T-helper 22 cell (primary cell): ENCODE measurements around the gene BICD1.
A peak's percentile ranks its signal among the peaks of the same experiment; 100 is the strongest.

ENCODE experiments used
- DNase-seq: peaks from one replicate; pipeline ENCODE4 v3.0.0-alpha.2; 2020; ENCODE audit warnings: low read depth

BICD1 gene

DNA sequence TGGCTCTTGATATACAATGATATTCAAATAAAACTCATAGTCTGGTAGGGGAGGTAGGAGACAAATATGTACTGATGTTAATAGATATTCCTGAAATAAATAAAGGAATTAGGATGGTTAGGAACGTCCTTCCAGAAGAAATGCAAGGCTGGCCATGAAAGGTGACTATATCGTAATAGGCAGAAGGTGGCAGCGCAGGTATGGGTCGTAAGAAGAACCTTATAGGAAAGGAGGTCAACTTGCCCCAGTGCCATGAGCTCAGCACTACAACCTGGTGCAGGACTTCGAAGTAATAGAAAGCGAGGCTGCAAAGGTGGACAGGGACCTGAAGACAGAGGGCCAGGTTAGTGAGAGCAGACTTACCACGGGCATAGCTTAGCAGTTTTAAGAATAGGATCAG, 237.4 kb downstream of the BICD1 start:
- no peak for DNase-seq

DNA sequence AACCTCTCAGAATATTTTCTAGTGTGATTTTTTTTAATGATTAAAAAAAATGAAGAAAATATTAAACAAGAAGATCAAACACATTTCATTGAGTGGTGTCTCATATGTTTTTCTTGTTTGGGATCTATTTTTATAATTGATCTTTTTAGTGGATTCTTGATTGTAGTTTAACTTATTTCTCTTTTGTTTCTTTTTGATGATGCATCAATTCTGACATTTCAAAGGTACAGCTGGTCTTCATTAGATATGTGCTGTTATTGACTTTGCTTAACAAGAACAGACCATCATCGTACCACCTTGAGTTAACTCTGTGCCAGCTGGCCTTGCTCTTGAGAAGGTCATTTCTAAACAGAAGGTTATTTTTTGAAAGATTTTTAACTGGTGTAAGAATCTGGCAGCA, 246.9 kb downstream of the BICD1 start:
- DNase-seq, result no peak

DNA sequence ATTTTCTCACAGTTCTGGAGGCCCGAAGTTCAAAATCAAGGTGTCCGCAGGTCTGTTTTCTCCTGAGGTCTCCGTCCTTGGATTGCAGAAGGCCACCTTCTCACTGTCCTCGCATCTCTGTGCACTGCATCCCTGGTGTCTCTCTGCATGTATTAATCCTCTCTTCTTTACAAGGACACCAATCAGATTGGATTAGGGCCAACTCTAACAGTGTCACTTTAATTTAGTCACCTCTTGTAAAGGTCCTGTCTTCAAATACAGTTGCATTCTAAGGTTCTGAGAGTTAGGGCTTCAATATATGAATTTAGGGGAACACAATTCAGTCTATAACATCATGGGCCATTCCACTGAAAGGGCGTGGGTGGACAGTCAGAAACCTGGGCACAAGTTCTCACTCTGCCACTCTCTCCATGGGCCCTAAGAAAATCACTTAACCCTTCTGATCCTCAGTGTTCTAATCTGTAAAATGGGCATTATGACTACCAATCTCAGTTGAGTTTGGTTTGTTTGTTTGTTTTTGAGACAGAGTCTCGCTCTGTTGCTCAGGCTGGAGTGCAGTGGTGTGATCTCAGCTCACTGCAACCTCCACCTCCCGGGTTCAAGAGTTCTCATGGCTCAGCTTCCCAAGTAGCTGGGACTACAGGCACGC, 251.1 kb downstream of the BICD1 start:
- DNase-seq, result no peak

DNA sequence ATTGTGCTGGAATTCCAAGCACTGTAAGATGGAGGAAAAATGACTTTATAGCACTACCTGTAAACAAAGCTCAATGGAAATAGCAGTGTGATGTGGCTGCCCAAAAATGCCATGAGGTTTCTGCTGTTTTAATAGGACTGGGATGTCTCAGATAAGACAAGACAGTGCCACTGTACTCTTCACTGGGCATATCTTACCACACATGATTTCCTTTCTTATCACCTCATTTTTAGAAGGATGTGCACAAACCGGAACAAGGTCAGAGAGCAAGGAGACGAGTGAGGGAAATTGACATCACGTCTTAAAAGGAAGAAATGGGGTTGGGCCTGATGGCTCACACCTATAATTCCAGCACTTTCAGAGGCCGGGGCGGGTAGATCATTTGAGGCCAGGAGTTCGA, 254.3 kb downstream of the BICD1 start:
- no peak for DNase-seq

DNA sequence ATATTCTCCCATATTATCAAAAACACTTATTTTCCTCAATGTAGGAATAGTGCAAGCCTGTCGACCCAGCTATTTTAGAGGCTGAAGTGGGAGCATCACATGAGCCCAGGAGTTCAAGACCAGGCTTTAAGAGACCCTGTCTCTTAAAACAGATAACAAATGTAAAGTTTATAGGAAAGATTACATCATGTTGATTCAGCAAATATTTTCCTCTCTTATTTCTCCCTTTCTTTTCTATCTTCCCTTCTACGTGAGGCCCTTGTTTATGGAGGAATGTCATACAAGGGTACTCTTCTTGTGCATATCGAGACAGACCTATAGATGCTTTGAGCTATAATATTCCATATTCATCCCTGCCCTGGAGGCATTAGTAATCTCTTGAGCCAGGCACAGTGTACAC, 256.2 kb downstream of the BICD1 start:
- DNase-seq, result no peak

DNA sequence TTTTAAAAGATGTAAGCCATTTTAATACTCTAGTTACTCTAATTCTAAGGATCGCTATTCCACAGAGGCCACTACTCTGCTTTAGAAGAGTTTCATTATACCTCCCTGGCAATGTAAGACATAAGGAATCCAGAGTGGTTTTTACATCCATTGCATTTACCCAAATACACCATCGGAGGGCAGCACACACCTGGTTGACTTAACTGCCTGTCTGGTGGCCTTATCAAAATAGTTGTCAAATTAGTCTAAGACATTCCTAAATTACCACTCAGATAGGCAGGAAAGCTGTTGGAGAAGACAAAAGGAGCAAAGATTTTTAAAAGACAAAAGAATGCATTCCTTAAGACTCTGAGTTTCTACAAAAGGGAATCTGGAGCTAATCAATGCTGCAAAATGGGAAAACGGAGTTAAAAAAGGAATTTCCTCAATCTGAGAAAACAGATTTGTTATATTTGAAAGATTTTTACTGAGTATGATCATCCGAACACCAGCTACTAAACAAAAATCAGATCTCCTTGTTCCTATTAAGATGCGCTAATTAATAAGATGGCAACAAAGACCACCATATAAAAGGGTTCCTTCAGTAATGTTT, 258.9 kb downstream of the BICD1 start:
- DNase-seq, result no peak

DNA sequence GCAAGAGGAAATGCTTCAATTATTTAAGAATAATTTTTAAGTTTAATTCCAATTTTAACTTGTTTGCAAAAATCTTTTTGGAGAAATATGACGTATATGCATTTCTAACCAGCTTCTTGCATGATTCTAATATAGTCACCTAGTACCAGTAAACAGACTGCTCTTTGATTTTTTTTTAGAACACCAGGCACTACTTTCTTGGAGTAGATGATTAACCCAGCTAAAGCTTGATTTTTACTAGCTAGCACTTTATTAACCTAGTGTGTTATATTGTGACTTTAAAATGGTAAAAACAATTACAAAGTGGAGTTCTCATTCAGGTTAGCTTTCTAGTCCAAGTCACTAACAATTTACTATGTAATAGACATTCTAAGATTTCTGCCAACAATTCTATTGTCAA, 260.1 kb downstream of the BICD1 start:
- DNase-seq, result no peak

DNA sequence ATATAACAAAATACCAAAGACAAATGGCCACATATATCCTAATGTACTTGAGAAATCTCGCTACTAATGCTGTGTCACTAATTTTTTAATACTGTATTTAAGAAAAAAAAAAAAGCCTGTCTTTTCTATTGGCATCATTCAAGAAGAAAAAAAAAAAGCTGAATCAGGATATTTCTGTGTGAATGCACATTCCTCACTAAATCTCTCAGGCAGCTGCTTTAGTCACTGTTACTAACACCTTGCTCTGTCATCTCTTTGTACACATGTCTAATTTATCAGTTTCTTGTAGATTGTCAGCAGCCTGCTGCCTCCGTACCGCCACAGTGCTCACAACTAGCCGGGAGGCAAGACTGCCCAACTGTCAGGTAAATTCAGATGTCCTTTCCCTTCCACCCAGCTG, 260.7 kb downstream of the BICD1 start:
- no peak for DNase-seq

DNA sequence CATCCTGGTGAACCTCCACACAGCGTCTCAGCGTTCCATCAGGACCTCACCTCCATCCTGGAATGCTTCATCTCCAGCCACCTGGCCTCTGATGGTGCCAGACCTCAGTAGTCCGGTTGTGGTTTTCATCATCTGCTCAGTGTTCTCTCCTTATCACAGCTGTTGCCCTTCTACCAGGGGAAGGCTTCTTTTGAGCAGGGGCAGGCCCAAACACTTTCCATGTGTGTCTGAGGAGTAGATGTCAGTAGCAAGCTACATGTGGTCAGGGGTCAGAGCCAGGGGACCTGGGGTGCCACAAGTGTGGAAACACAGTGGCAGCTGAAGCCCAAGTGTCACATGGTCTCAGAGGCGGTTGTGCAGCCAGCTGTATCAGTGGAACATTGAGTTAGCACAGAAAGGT, 262.6 kb downstream of the BICD1 start:
- no peak for DNase-seq

DNA sequence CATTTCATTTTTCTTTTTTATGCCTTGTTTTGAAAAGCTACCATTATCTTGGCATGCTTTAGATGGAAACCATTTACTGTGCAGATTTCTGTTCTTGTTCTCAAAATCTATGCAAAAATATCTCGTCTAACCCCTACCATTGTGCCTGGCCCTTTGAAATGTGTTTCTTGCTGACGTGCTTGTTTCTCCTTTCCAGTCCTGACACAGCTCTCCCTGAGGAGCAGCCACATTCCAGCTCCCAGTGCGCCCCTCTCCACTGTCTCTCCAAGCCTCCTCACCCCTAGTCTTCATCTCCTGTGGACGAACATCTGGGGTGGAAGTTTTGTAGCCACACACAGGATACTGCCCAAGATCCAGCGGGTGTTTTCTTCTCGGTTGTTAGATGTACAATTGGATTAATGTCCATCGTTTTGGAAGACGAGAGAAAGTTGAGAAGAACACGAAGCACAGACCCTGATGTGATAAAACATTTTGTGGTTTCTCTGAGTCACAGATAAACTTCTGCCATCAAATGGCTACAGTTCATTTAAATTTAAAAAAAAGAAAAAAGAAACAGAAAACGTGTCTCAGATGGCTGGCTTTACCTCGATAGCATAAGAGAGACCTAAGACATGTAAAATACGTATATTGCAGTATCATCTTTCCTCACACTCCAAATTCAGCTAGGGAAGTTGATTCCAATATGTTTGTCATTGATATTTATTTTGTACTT, 270.9 kb downstream of the BICD1 start:
- no peak for DNase-seq

DNA sequence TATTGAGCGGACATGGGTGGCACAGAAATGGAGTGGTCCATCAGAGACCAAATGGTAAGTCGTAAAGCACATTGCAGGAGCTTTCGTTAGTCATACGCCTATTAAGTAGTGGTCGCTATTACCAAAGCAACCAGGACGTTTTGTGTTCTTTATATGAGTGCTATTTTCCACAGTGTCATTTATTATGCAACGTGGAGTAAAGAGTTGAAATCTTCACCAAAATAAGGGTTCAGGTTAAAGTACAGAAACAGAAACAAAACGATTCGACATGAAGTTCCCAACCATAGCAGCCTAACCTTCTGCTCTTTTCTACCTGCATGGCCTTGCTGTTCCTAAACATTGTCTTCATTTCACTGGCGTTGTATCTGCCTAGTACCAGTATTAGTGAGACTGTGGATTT, 272.6 kb downstream of the BICD1 start:
- DNase-seq, result no peak

DNA sequence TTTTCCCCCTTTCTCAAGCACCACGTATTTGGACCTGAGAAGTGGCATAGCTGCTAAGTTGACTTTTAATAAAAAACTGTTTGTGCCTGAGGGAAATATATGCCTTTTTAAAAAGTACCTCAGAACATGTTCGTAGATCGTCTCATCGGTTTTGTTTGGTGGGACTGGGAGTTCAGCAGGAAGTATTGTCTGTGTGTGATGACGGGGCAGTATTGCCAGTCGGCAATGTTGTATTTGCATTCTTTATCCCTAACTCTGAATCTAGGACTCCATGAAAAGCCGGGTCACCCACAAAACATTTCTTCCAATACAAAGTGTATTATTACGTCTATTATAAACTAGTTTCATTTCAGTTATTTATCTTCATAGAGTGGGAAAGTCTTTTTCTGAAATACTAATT, 273.0 kb downstream of the BICD1 start:
- DNase-seq, result no peak

DNA sequence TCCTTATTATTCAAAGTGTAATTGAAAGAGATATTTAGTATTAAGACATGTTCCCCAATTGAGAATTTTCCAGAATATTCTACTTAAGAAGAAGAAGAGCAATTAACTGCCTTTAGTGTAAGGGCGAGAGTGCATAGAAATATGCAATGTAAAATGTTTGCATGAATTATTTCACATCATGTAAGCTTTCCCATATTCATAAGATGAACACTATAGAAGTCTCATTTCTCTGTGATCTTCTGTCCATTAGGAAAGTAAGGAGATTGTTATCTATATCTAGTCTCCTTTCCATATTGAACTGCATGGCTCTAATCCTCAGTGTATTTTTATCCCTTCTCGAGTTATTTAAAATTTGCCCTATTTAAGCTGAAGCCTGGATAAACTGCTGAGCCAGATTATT, 275.6 kb downstream of the BICD1 start:
- DNase-seq, result no peak

DNA sequence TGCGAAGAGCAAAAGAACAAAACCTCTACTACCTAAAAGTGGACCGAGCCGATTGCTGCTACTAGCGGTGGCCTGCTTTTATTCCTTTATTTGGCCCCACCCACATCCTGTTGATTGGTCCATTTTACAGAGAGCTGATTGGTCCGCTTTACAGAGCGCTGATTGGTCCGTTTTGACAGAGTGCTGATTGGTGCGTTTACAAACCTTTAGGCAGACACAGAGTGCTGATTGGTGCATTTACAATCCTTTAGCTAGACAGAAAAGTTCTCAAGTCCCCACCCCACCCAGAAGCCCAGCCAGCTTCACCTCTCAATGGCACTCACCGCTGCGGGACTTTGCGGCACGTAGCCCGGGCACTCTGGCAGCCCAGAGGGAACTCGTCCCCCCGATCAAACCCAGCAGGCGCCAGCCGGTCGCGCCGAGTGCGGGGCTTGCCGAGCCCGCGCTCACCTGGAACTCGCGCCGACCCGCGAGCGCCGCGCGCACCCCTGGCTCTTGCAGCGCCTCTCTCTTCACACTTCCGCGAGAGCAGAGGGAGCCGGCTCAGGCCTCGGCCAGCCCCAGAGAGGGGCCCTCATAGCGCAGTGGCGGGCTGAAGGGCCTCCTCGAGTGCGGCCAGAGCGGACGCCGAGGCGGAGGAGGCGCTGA, 284.0 kb downstream of the BICD1 start:
- DNase-seq, result no peak

DNA sequence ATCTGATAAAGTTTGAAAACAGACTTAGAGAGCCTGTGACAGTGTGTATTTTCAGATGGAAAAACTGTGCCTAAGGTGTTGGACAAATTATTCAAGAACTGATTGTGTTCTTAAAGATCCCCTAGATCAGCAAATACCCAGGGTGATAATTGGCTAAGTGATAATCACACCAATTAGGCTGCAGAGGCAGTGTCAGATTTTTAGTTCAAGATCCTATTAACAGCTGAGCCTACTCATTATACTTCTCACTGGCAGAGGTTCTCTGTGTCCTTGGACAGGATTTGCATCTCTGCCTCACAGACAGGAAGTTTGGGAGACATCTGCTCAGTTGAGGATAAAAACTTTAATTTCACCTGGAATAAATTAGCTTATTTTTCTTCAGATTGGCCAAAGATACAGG, 288.4 kb downstream of the BICD1 start:
- no peak for DNase-seq

DNA sequence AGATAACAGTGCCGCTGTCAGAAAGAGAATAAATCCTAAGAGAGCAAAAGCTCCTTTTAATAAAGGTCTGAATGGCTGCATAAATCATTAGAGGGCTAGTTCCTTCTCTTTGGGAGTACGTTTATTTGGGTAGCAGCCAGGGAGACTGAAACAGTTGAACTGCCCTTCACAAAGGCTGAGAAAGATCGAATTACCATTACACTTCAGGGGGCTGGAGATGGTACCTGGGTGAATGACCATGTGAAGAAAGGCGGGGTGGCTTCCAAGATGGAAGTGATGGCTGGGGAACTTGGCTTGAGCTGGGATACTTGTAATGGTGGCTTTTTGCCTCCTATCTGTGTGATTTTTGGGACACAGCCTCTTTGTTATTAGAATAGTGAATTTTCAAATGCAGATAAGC, 291.0 kb downstream of the BICD1 start:
- DNase-seq, result no peak

DNA sequence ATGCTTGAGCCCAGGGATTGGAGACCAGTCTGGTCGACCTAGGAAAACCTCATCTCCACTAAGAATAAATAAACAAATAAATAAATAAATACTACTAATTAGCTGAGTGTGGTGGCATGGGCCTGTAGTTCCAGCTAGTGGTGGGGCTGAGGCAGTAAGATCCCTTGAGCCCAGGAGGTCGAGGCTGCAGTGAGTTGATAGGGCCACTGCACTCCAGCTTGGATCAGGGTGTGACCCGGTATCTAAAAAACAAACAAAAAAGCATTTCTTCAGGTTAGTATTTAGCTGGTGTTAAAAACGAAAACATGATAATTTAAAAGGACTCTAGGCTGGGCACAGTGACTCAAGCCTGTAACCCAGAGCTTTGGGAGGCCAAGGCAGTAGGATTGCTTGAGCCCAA, 291.5 kb downstream of the BICD1 start:
- DNase-seq, result no peak

DNA sequence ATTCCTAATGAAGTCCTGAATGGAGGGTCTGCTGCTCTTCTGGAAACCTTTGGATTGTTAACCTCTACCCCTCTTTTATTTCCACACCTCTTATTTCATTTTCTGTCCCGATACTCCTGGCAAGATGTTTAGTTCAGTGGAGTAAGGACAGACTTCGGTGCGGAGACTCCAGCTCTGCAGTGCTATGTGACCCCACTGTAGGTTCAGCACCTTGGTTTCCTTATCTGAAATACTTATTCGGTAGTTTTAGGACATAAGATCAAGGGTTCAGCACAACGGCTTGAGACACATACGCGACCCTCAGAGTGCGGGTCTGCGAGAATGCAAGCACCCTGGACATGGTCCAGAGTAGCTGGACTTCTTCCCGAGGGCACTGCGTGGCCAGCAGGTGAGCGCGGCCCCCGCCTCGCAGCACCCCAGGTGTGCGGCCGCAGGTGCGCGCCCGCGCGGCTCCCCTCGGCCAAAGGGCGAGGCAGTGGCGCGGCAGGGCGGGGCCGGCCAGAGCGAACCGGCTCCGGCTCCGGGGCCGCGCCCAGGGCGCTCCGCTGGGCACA, 292.2 kb downstream of the BICD1 start:
- DNase-seq, result no peak

DNA sequence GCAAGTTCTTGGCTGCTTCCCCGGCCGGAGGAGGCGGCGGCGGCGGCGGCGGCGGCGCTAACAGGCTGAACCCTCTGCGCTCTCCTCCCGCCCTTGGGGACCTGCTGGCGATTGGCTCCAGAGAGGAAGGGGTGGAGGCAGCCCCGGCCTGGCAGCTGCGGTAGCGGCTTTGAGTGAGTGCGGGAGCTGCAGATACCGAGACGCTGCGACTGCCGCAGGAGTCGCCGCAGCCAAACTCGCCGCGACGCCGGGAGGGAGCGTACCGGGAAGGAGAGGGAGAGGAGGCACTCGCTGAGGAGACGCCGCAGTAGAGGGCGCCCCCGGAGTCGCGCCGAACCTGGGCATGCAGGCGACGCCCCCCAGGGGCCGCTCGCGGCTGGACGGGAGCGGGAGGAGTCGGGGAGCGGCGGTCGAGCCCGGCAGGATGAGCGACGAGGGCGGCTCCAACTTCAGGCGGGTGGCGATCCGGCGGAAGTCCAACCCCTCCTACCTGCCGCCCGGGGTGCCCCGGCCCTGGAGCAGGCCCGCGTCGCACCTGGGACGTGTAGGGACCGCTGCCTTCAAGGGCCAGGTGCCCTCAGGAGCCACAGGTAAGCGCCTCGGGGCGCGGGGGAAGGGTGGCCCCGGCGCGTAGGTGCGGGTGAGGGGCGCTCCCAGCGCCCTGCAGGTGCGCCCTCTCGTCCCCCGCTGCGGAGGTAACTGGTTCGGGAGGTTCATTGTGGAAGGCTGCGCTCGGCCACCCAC, 292.9 kb downstream of the BICD1 start, which contains the start of gene FGD4:
FGD4 (plus strand) TSS at position 189 of the 744 bp plus-strand sequence.
- DNase-seq, result peak; percentile 5

DNA sequence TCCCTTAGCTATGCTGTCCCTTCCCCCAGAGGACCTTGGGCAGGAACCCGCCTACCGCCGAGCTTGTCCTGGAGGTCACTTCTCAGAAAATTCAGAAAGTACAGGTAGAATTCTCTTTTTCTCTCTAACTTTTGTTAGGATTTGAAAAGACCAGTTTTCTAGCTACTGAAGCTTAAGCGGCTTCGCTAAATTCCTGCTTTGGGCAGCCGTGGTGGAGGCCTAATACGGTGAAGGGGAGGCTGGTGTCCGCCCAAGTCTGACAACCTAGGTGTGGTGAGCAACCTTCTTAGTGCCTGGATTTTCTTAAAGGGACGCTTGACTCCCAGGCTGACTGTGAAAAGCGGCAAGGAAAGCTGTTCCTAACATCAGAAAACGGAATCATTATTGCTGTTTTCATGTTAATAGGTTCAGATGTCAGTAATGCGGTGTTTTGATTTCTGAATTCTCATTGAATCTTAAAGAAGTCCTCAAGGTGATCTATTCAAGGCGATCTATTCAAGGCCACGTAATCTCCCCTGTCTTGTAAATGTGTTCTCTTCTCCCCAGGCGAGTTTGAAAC, 293.5 kb downstream of the BICD1 start:
- DNase-seq, result no peak

DNA sequence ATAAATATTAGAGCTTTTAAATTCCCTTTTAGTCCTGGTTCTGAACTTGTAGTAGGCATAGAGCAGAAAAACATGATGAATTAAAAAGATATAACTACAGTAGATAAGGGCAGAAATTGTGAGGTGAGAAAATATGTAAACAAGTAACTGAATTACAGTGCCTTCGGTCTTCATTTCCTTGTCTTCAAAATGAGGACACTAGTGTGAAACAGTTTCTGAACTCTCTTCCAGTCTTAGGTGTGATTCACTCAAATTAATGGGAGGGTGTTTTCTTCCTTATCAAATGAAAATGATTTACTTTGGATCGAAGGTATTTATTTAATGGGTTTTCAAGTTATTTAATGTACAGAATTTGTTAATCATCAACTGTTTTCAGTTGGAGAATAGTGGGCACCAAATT, 294.2 kb downstream of the BICD1 start:
- no peak for DNase-seq

DNA sequence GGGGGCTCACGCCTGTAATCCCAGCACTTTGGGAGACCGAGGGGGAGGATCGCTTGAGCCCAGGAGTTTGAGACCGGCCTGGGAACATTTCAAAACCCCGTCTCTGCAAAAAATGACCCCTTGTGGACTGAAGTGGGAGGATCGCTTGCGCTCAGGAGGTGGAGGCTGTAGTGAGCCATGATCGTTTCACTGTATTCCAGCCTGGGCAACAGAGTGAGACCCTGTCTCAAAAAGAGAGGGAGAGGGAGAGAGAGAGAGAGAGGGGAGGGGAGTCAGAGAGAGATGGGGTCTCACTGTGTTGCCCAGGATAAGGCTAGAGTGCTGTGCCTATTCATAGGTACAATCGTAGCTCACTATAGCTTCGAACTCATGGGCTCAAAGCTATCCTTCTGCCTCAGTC, 295.5 kb downstream of the BICD1 start:
- DNase-seq, result no peak
